HG03520 (cell line): ENCODE data around the gene CARD19.
"Not testable (repeated sequence)": the region's sequence is repeated elsewhere in the genome, so short reads cannot be mapped to it uniquely, and the experiment has no call there.

ENCODE experiments used
- ATAC-seq: cut with Tn5 transposase; IDR thresholded peaks from one replicate; pipeline ENCODE4 v1.9.1; 2021; ENCODE audit warnings: mild to moderate bottlenecking, moderate library complexity; ENCODE audit not compliant: unreplicated experiment

CARD19 gene

GRCh38 chr9:93099551-93100275, 3.7 kb downstream of the CARD19 start:
- ATAC-seq: no peak

DNA sequence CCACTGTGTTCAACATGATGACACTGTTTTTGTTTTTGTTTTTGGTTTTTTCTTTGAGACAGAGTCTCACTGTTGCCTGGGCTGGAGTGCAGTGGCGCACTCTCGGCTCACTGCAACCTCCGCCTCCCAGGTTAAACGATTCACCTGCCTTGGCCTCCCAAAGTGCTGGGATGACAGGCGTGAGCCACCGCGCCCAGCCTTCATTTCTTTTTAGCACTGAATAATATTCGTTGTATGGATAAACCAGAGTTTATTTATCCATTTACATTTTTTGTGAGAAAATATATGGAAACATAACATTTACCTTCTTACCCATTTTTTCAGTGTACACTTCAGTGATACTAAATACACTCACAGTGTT, 4.2 kb downstream of the CARD19 start:
- no peak for ATAC-seq

- not testable (repeated sequence) for ATAC-seq
Observed at GRCh38 chr9:93101086-93101485, 5.1 kb downstream of the CARD19 start.

- ATAC-seq: no peak
Observed at GRCh38 chr9:93105620-93106019, 9.6 kb downstream of the CARD19 start.

DNA sequence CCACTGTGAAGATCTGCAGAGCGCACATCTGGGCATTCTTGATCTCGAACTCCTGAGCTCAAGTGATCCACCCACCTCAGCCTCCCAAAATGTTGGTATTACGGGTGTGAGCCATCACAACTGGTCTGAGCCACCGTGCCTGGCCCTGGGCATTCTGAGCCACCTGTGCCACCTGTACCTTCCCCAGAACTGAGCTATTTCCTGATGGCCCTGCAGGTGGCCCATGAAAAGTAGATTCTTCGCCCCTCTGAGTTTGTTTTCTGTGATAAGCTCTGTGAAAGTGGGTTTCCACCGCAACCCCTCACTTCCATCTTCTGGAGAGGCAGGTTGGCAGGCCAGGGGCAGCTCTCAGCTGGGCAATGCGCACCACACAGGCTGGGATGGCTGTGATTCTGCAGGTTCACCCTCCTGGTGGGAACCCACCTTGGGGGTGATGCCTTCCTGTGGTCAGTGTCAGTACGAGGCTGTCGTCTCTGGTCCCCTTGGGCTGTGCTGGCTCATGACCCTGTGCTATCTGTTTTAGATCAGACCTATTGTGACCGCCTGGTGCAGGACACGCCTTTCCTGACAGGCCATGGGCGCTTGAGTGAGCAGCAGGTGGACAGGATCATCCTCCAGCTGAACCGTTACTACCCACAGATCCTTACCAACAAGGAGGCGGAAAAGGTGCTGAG, 11.3 kb downstream of the CARD19 start:
- ATAC-seq: no peak

GRCh38 chr9:93107825-93108161, 11.8 kb downstream of the CARD19 start:
- no peak for ATAC-seq

DNA sequence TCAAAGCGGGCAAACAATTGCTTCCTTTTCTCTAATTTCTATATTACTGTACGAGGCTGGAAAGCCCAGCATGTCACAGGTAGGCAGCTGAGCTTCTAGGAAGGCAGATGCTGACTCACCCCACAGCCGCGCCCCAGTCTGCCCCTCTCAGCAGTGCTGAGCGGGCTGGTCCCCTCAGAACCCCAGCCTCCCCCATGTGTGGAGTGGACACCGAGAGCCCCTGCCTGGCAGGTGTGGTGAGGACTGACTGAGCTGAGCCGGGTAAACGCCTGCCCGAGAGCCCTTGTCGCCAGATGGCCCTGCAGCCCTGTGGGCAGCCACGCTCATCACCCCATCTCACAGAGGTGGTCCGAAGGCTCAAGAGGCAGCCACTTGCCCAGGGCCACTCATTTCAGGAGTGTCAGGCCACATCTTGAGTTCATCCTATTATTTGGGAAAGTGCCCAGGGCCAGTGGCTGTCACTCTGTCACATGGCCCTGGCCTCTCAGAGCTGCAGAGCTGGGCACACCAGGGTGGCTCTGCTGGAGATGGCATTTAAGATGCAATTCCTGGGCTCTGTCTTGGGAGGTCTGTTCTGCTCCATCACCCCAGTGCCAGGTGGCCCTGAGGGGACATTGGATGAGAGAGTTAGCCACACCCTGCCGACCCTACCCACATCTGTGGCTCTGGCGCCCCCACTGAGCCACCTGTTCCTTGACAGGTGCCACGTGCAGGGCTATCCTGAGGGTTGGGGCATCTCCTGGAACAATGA, 12.4 kb downstream of the CARD19 start:
- no peak for ATAC-seq

GRCh38 chr9:93110311-93110855, 14.4 kb downstream of the CARD19 start:
- ATAC-seq: no peak

GRCh38 chr9:93111001-93111370, 15.0 kb downstream of the CARD19 start:
- no peak for ATAC-seq

- ATAC-seq: no peak
Observed at GRCh38 chr9:93111371-93112115, 15.5 kb downstream of the CARD19 start.

GRCh38 chr9:93112116-93112863, 16.3 kb downstream of the CARD19 start:
- ATAC-seq: no peak

DNA sequence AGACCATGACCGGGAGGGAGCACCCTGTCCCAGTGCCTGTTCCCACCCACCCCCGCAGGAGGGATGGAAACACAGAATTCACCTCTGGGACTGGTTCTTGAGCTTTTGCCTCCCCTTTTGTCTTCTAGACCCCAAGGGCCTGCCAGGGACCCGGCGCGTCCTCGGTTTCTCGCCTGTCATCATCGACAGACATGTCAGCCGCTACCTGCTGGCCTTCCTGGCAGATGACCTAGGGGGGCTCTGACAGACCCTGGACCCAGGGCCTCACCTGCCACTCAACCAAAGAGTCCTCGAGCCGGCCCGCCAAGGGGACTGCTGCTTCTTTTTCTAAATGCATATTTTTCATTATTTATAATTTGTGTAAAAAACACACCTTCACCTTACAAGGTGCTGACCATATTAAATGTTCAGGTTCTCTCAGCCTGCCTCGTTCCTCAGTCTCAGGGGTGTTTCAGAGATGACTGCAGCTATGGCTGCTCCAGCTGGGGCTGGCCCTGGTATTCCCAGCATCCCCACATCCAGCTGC, 16.9 kb downstream of the CARD19 start:
- ATAC-seq: no peak

DNA sequence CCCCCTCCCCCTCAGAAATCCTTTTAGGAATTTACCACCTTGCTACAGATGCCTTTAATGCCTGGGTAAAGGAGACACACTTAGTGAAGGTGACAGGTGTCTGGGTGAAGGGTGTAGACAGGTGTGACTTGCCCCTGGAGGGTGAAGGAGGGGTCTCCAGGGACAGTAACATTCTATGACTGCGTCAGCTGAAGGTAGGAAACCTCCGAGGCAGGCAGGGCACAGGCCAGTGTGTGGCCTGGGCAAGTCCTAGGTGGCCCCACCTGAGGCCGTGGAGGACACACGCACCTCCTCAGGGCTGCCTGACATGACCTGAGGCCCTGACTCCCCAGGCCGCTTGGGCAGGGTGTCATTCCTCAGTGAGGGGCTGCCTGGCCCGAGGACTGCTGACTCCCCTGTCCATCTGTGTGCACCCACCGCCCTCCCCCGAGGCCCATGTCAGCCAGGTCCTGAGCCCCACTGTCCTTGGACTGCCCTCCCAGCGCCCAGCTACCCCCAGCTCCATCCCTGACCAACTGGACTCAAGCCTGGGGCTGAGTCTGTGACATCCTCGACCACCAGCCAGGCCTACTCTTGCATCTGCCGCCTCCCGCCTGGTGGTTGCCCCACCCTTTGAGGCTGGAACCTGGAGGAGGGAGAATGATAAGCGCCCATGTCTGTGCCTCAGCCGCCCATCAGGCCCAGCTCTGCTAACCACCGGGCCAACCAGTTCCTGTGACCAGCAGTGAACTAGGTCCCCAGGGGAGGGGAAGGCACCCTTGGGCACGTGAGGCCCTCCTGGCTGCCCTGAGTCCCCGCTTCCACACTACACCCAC, 18.4 kb downstream of the CARD19 start:
- ATAC-seq: no peak

DNA sequence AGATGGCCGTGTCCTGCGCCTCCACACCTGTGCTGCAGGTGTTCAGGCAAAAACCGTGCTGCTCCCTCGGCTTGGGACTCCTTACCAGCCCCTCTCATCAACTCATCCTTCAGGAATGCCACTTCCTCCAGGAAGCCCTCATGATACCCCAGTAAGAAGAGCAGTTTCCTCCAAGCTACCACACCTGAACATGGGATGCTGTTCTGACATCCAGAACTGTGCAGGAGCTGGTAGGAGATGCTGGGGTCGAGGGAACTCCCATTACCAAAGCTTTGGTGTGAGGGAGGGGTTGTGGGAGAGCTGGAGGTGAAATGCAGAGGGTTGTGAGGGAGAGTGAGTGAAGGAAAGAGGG, 18.9 kb downstream of the CARD19 start:
- ATAC-seq: no peak

GRCh38 chr9:93115486-93116071, 19.6 kb downstream of the CARD19 start:
- ATAC-seq: no peak

- ATAC-seq: no peak
Observed at GRCh38 chr9:93116072-93116961, 20.3 kb downstream of the CARD19 start.

DNA sequence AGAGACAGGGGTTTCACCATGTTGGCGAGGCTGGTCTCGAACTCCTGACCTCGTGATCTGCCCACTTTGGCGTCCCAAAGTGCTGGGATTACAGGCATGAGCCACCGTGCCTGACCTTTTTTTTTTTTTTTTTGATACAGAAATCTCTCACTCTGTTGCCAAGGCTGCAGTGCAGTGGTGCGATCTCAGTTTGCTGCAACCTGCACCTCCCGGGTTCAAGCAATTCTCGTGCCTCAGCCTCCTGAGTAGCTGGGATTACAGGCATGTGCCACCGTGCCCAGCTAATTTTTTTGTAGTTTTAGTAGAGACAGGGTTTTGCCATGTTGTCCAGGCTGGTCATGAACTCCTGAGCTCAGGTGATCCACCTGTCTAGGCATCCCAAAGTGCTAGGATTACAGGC, 21.5 kb downstream of the CARD19 start:
- ATAC-seq: not testable (repeated sequence)
